ENCODE data around the gene TNFAIP8L3.

DNA sequence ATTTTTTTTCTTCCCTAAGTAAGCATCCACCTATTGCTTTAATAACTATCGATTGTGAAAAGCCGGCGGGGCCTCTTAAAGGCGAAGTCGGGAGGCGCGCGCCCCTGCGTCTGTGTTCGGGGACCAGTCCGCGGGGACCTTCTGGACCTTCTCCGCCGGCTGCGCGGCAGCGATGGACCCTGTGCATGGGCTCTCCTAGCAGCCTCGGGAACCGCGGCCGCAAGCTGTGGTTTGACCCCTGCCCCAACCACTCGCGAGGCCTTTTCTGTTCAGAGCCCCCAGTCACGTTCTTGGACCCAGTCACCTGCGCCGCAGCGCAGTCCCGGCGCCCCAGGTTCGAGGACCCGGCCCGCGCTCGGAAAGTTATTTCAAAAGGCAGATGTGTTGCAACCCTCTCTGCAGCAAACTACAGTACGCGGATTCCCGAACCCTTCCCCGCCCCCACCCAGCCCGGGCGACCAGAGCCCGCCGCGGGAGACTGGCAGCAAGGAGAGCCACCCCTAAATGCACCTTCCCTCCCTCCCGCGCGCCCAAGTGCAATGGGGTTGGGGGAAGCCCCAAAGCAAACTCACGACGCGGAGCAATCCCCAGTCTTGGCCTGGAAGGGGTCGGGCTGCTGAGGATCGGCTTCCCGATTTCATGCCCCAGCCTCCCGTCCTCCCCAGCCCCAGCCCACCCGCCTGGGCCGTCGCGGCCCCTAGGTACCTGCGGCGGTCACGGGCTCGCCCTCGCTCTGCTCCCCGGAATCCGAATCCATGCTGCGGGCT is 684 bp downstream of the TNFAIP8L3 start:
- TF ChIP-seq, protein P1, sequence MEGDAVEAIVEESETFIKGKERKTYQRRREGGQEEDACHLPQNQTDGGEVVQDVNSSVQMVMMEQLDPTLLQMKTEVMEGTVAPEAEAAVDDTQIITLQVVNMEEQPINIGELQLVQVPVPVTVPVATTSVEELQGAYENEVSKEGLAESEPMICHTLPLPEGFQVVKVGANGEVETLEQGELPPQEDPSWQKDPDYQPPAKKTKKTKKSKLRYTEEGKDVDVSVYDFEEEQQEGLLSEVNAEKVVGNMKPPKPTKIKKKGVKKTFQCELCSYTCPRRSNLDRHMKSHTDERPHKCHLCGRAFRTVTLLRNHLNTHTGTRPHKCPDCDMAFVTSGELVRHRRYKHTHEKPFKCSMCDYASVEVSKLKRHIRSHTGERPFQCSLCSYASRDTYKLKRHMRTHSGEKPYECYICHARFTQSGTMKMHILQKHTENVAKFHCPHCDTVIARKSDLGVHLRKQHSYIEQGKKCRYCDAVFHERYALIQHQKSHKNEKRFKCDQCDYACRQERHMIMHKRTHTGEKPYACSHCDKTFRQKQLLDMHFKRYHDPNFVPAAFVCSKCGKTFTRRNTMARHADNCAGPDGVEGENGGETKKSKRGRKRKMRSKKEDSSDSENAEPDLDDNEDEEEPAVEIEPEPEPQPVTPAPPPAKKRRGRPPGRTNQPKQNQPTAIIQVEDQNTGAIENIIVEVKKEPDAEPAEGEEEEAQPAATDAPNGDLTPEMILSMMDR (conservative IDR thresholded peaks at IDR 0.05; ENCODE audit: low read length): no peak
- TF ChIP-seq EZH2phosphoT487 (IDR thresholded peaks at IDR 0.05; ENCODE audit: borderline replicate concordance): no peak

Data from Loucy (cell line).